Loucy (cell line): ENCODE measurements around the gene SHB.

ENCODE experiments used
- H2AFZ ChIP-seq: fragments of 200-600 bp; sonication (generic); 2 replicates; pipeline ENCODE4 v1.6.0; 2016; ENCODE audit warnings: antibody characterized with exemption, mild to moderate bottlenecking, low read length, moderate library complexity
- H3F3A ChIP-seq: fragments of 200-600 bp; 2 replicates; pipeline ENCODE4 v1.6.0; 2016; ENCODE audit warnings: antibody characterized with exemption, low read depth, mild to moderate bottlenecking
- H3K27me3 ChIP-seq: fragments of 200-600 bp; sonication (generic); 2 replicates; pipeline ENCODE4 v1.6.1; 2014; ENCODE audit warnings: low read length, mild to moderate bottlenecking; ENCODE audit not compliant: insufficient read depth, poor library complexity, severe bottlenecking
- H3K36me3 ChIP-seq: fragments of 200-600 bp; sonication (generic); 2 replicates; pipeline ENCODE4 v1.6.1; 2016; ENCODE audit warnings: low read length; ENCODE audit not compliant: insufficient read depth
- H3K4me1 ChIP-seq: fragments of 200-600 bp; sonication (generic); 2 replicates; pipeline ENCODE4 v1.5.1; 2014; ENCODE audit warnings: low read length, mild to moderate bottlenecking; ENCODE audit not compliant: insufficient read depth, poor library complexity, severe bottlenecking
- H3K4me2 ChIP-seq: fragments of 200-600 bp; sonication (generic); 2 replicates; pipeline ENCODE4 v1.6.0; 2014; ENCODE audit warnings: antibody characterized with exemption, low read length, low read depth, mild to moderate bottlenecking; ENCODE audit not compliant: poor library complexity, severe bottlenecking
- H3K4me3 ChIP-seq: fragments of 200-600 bp; sonication (generic); 2 replicates; pipeline ENCODE4 v1.5.1; 2014; ENCODE audit warnings: low read length, mild to moderate bottlenecking, mixed read lengths; ENCODE audit not compliant: poor library complexity, severe bottlenecking
- H3K79me2 ChIP-seq: fragments of 200-600 bp; sonication (generic); 2 replicates; pipeline ENCODE4 v1.6.1; 2014; ENCODE audit warnings: low read length; ENCODE audit not compliant: insufficient read depth
- H3K9ac ChIP-seq: fragments of 200-600 bp; sonication (generic); 2 replicates; pipeline ENCODE4 v1.6.0; 2014; ENCODE audit warnings: mild to moderate bottlenecking, low read depth, low read length, moderate library complexity; ENCODE audit not compliant: poor library complexity, severe bottlenecking
- H3K9me2 ChIP-seq: fragments of 200-600 bp; sonication (generic); replicated peaks from 2 replicates; pipeline ENCODE4 v1.6.1; 2016; ENCODE audit warnings: low read depth, low read length, mixed read lengths
- H3K9me3 ChIP-seq: fragments of 200-600 bp; sonication (generic); 2 replicates; pipeline ENCODE4 v1.6.1; 2014; ENCODE audit warnings: mild to moderate bottlenecking, antibody characterized with exemption, low read length, low read depth; ENCODE audit not compliant: insufficient read depth
- H4K20me1 ChIP-seq: fragments of 200-600 bp; sonication (generic); 2 replicates; pipeline ENCODE4 v1.6.0; 2014; ENCODE audit warnings: antibody characterized with exemption, low read length, mild to moderate bottlenecking; ENCODE audit not compliant: insufficient read depth, poor library complexity, severe bottlenecking
- CTCF ChIP-seq: fragments of 200-600 bp; sonication (generic); conservative IDR thresholded peaks from 2 replicates; pipeline ENCODE4 v1.5.1; 2014; ENCODE audit warnings: mild to moderate bottlenecking, antibody characterized with exemption, low read length
- EZH2phosphoT487 ChIP-seq: fragments of 200-600 bp; IDR thresholded peaks from 2 replicates; pipeline ENCODE4 v1.6.1; 2018; ENCODE audit warnings: antibody characterized with exemption, mild to moderate bottlenecking, moderate library complexity, borderline replicate concordance

SHB gene

GRCh38 chr9:37906312-37907239, 162.5 kb downstream of the SHB start:
- no peaks in the 10 kb centered on the region for H3K9me3 ChIP-seq
- peaks cover 15% of the 10 kb centered on the region for H4K20me1 ChIP-seq
- no peak overlapping the region for H3K9ac ChIP-seq
- H3K4me3 ChIP-seq, result no peak overlapping the region
- no peaks in the 10 kb centered on the region for H3K36me3 ChIP-seq
- H3K9me2 ChIP-seq, result no peaks in the 10 kb centered on the region
- peaks cover 21% of the 10 kb centered on the region for H3K79me2 ChIP-seq
- no peak overlapping the region for H3K4me2 ChIP-seq
- no peaks in the 10 kb centered on the region for H3K27me3 ChIP-seq
- H3K4me1 ChIP-seq, result peaks cover 17% of the 10 kb centered on the region
- no peaks in the 10 kb centered on the region for H3F3A ChIP-seq
- H2AFZ ChIP-seq, result no peak overlapping the region
- TF ChIP-seq CTCF (no peak), EZH2phosphoT487 (no peak)

- peaks cover 22% of the 10 kb centered on the region for H3K4me1 ChIP-seq
- no peak overlapping the region for H3K4me3 ChIP-seq
- no peak overlapping the region for H3K4me2 ChIP-seq
- H4K20me1 ChIP-seq, result peaks cover 16% of the 10 kb centered on the region
- H3F3A ChIP-seq, result no peaks in the 10 kb centered on the region
- no peaks in the 10 kb centered on the region for H3K9me2 ChIP-seq
- H3K36me3 ChIP-seq, result no peaks in the 10 kb centered on the region
- H2AFZ ChIP-seq, result no peak overlapping the region
- no peak overlapping the region for H3K9ac ChIP-seq
- TF ChIP-seq EZH2phosphoT487, result no peak
- TF ChIP-seq CTCF, result no peak
- H3K9me3 ChIP-seq, result no peaks in the 10 kb centered on the region
- no peaks in the 10 kb centered on the region for H3K27me3 ChIP-seq
- H3K79me2 ChIP-seq, result peaks cover 29% of the 10 kb centered on the region
Measured at GRCh38 chr9:37905776-37906175, 163.3 kb downstream of the SHB start.

GRCh38 chr9:37905131-37905505, 163.9 kb downstream of the SHB start:
- peaks cover 16% of the 10 kb centered on the region for H4K20me1 ChIP-seq
- peak overlapping the region; percentile 86 for H3K4me3 ChIP-seq
- H3K27me3 ChIP-seq, result no peaks in the 10 kb centered on the region
- no peaks in the 10 kb centered on the region for H3K9me3 ChIP-seq
- no peaks in the 10 kb centered on the region for H3K9me2 ChIP-seq
- H3K4me1 ChIP-seq, result peaks cover 22% of the 10 kb centered on the region
- no peaks in the 10 kb centered on the region for H3K36me3 ChIP-seq
- peak overlapping the region; percentile 75 for H3K9ac ChIP-seq
- TF ChIP-seq EZH2phosphoT487 (no peak), CTCF (no peak)
- H3F3A ChIP-seq, result no peaks in the 10 kb centered on the region
- peak overlapping the region; percentile 98 for H3K4me2 ChIP-seq
- no peak overlapping the region for H2AFZ ChIP-seq
- peaks cover 33% of the 10 kb centered on the region for H3K79me2 ChIP-seq
